H9 (cell line): ENCODE results near the gene STARD8. TPM values are rescaled to one million over a fixed set of nuclear protein-coding genes. Genes with fewer than 3 reads are reported as not detected.

Source experiments
- DNase-seq: peaks from one replicate; pipeline ENCODE4 v3.0.0-alpha.2; 2017
- H2AFZ ChIP-seq: one replicate; pipeline ENCODE4 v1.6.1; 2013; ENCODE audit warnings: mild to moderate bottlenecking, low read length, control low read depth, moderate library complexity
- H2AK5ac ChIP-seq: 2 replicates; pipeline ENCODE4 v1.6.1; 2013; ENCODE audit warnings: low read length, control low read depth, mixed read lengths; ENCODE audit not compliant: insufficient read length
- H2BK120ac ChIP-seq: one replicate; pipeline ENCODE4 v1.6.1; 2013; ENCODE audit warnings: low read depth, mild to moderate bottlenecking, low read length, control low read depth, inconsistent platforms; ENCODE audit not compliant: poor library complexity, severe bottlenecking
- H2BK12ac ChIP-seq: 2 replicates; pipeline ENCODE4 v1.6.1; 2013; ENCODE audit warnings: low read length, control low read depth, mixed read lengths, low read depth; ENCODE audit not compliant: insufficient read length
- H2BK15ac ChIP-seq: 2 replicates; pipeline ENCODE4 v1.6.1; 2013; ENCODE audit warnings: low read depth, low read length, control low read depth
- H2BK20ac ChIP-seq: one replicate; pipeline ENCODE4 v1.6.1; 2013; ENCODE audit warnings: low read depth, mild to moderate bottlenecking, low read length, control low read depth, inconsistent platforms; ENCODE audit not compliant: poor library complexity, severe bottlenecking
- H2BK5ac ChIP-seq: 2 replicates; pipeline ENCODE4 v1.6.1; 2013; ENCODE audit warnings: low read length, control low read depth, mixed read lengths; ENCODE audit not compliant: insufficient read length
- H3K14ac ChIP-seq: 2 replicates; pipeline ENCODE4 v1.6.1; 2013; ENCODE audit warnings: low read length, control low read depth; ENCODE audit not compliant: insufficient read depth
- H3K18ac ChIP-seq: 2 replicates; pipeline ENCODE4 v1.6.1; 2013; ENCODE audit warnings: low read depth, mild to moderate bottlenecking, mixed read lengths, low read length, control low read depth; ENCODE audit not compliant: insufficient read length
- H3K23ac ChIP-seq: 2 replicates; pipeline ENCODE4 v1.6.1; 2013; ENCODE audit warnings: low read length, control low read depth, mixed read lengths, low read depth; ENCODE audit not compliant: insufficient read length
- H3K23me2 ChIP-seq: 2 replicates; pipeline ENCODE4 v1.6.1; 2013; ENCODE audit warnings: low read depth, mild to moderate bottlenecking, mixed read lengths, low read length, control low read depth; ENCODE audit not compliant: insufficient read length, poor library complexity, severe bottlenecking
- H3K27ac ChIP-seq: 2 replicates; pipeline ENCODE4 v1.5.1; 2013; ENCODE audit warnings: low read length, control low read depth, mixed read lengths, low read depth; ENCODE audit not compliant: insufficient read length
- H3K27me3 ChIP-seq: 2 replicates; pipeline ENCODE4 v1.6.1; 2013; ENCODE audit warnings: low read length, control low read depth, inconsistent platforms; ENCODE audit not compliant: insufficient read depth
- H3K4ac ChIP-seq: 2 replicates; pipeline ENCODE4 v1.6.1; 2013; ENCODE audit warnings: low read depth, mild to moderate bottlenecking, control low read depth, inconsistent platforms, low read length, moderate library complexity
- H3K4me1 ChIP-seq: 2 replicates; pipeline ENCODE4 v1.6.1; 2013; ENCODE audit warnings: low read length, control low read depth, inconsistent platforms; ENCODE audit not compliant: insufficient read depth
- H3K4me2 ChIP-seq: 2 replicates; pipeline ENCODE4 v1.6.1; 2013; ENCODE audit warnings: low read length, control low read depth, mixed read lengths; ENCODE audit not compliant: insufficient read length, insufficient read depth
- H3K56ac ChIP-seq: 2 replicates; pipeline ENCODE4 v1.6.1; 2013; ENCODE audit warnings: low read depth, mild to moderate bottlenecking, mixed read lengths, low read length, control low read depth; ENCODE audit not compliant: insufficient read length
- H3K79me1 ChIP-seq: 2 replicates; pipeline ENCODE4 v1.6.1; 2013; ENCODE audit warnings: low read depth, mild to moderate bottlenecking, moderate library complexity, low read length, control low read depth, inconsistent platforms; ENCODE audit not compliant: insufficient read depth, poor library complexity, severe bottlenecking
- H3K79me2 ChIP-seq: 2 replicates; pipeline ENCODE4 v1.6.1; 2013; ENCODE audit warnings: low read length, control low read depth, inconsistent platforms; ENCODE audit not compliant: insufficient read depth
- H3K9ac ChIP-seq: 2 replicates; pipeline ENCODE4 v1.6.1; 2013; ENCODE audit warnings: low read length, control low read depth, mixed read lengths; ENCODE audit not compliant: insufficient read length; ENCODE audit errors: extremely low read depth
- H3K9me3 ChIP-seq: one replicate; pipeline ENCODE4 v1.6.1; 2013; ENCODE audit warnings: low read depth, low read length, inconsistent platforms; ENCODE audit not compliant: control insufficient read depth
- H3T11ph ChIP-seq: one replicate; pipeline ENCODE4 v1.6.1; 2013; ENCODE audit warnings: mild to moderate bottlenecking, low read length, control low read depth, inconsistent platforms
- H4K20me1 ChIP-seq: one replicate; pipeline ENCODE4 v1.6.1; 2013; ENCODE audit not compliant: control insufficient read depth, insufficient read length, insufficient read depth
- H4K5ac ChIP-seq: 2 replicates; pipeline ENCODE4 v1.6.1; 2013; ENCODE audit warnings: low read depth, mild to moderate bottlenecking, mixed read lengths, low read length, control low read depth; ENCODE audit not compliant: insufficient read length
- H4K8ac ChIP-seq: replicated peaks from 2 replicates; pipeline ENCODE4 v1.6.1; 2013; ENCODE audit warnings: low read length, control low read depth, mixed read lengths, low read depth; ENCODE audit not compliant: insufficient read length
- H4K91ac ChIP-seq: 2 replicates; pipeline ENCODE4 v1.6.1; 2013; ENCODE audit warnings: low read depth, mild to moderate bottlenecking, moderate library complexity, mixed read lengths, low read length, control low read depth; ENCODE audit not compliant: insufficient read length
- H3K27ac Mint-ChIP-seq, 3 experiments: 2 replicates in 2 of 3; 3 replicates in 1 of 3; pipeline ENCODE4 v1.8.0; 2020 to 2021; ENCODE audit warnings: mixed read lengths in 3 of 3, mild to moderate bottlenecking in 1 of 3, moderate library complexity in 1 of 3
- H3K27me3 Mint-ChIP-seq: 2 replicates; pipeline ENCODE4 v1.8.0; 2021; ENCODE audit warnings: low read depth, mild to moderate bottlenecking, moderate library complexity, mixed read lengths
- H3K36me3 Mint-ChIP-seq, 3 experiments: 2 replicates in 2 of 3; 3 replicates in 1 of 3; pipeline ENCODE4 v1.8.0; 2020 to 2021; ENCODE audit warnings: low read depth in 3 of 3, mixed read lengths in 3 of 3; ENCODE audit not compliant: insufficient read depth in 1 of 3
- H3K4me1 Mint-ChIP-seq, 2 experiments: 2 replicates each; pipeline ENCODE4 v1.8.0; 2020; ENCODE audit warnings: mixed read lengths in 2 of 2
- H3K4me3 Mint-ChIP-seq, 2 experiments: 2 replicates in 1 of 2; 3 replicates in 1 of 2; pipeline ENCODE4 v1.8.0; 2020 to 2021; ENCODE audit warnings: mild to moderate bottlenecking in 2 of 2, mixed read lengths in 2 of 2, moderate library complexity in 1 of 2
- H3K9me3 Mint-ChIP-seq, 2 experiments: 2 replicates in 1 of 2; 3 replicates in 1 of 2; pipeline ENCODE4 v1.8.0; 2020; ENCODE audit warnings: mild to moderate bottlenecking in 2 of 2, mixed read lengths in 2 of 2, moderate library complexity in 1 of 2
- CTCF ChIP-seq: fragments of 200-600 bp; sonication (generic); conservative IDR thresholded peaks from 3 replicates; pipeline ENCODE4 v1.8.0; 2021; ENCODE audit warnings: antibody characterized with exemption, mild to moderate bottlenecking
- WGBS: extraction: QIAGEN DNeasy Blood & Tissue Kit; methylation state at CpG from one replicate; pipeline ENCODE4 v1.1.7; 2013; ENCODE audit warnings: missing lambda C conversion rate, low lambda C conversion rate, mixed read lengths; ENCODE audit not compliant: insufficient read length; ENCODE audit errors: extremely low coverage; 5-methylcytosine and 5-hydroxymethylcytosine counted together
- total RNA-seq: library from RNA; stranded (reverse); gene quantifications from 2 replicates; pipeline ENCODE4 v1.2.1, GENCODE V29; 2021

STARD8 gene
- total RNA-seq, 1 experiment from 2014 or later = 0.52 TPM

GRCh38 chrX:68631336-68631735 lies 16.1 kb upstream of the STARD8 start:
- no peak overlapping the region for H3K4ac ChIP-seq
- peaks cover 52 to 63% of the 10 kb centered on the region in 2 experiments for H3K9me3 Mint-ChIP-seq
- no peak overlapping the region for H3K27ac Mint-ChIP-seq
- no peaks in the 10 kb centered on the region for H3K79me2 ChIP-seq
- no peak for DNase-seq
- no peak overlapping the region for H4K91ac ChIP-seq
- H3K9me3 ChIP-seq = peaks cover 37% of the 10 kb centered on the region
- no peak overlapping the region for H3K4me3 Mint-ChIP-seq
- peaks cover 2% of the 10 kb centered on the region; the same call in 1 of the 2 replicates for H3K27me3 Mint-ChIP-seq
- WGBS = no CpG with 5 or more reads among the region's 4 CpGs
- H3K23me2 ChIP-seq = no peaks in the 10 kb centered on the region
- no peak overlapping the region for H3K23ac ChIP-seq
- no peak overlapping the region for H3K27ac ChIP-seq
- no peaks in the 10 kb centered on the region for H4K20me1 ChIP-seq
- no peak overlapping the region for H2BK5ac ChIP-seq
- H3K9ac ChIP-seq = no peak overlapping the region
- no peak overlapping the region for H3K14ac ChIP-seq
- no peak overlapping the region for H4K8ac ChIP-seq
- no peak overlapping the region for H2BK120ac ChIP-seq
- H3K36me3 Mint-ChIP-seq = peaks cover 0 to 4% (median 1%) of the 10 kb centered on the region in 3 experiments; a peak in 2 of 7 replicates
- H4K5ac ChIP-seq = no peak overlapping the region
- no peak overlapping the region for H2BK15ac ChIP-seq
- no peaks in the 10 kb centered on the region for H3K4me1 Mint-ChIP-seq
- H3K4me1 ChIP-seq = no peaks in the 10 kb centered on the region
- H2BK12ac ChIP-seq = no peak overlapping the region
- H2BK20ac ChIP-seq = no peak overlapping the region
- H2AFZ ChIP-seq = no peak overlapping the region
- H2AK5ac ChIP-seq = no peak overlapping the region
- no peak overlapping the region for H3K4me2 ChIP-seq
- H3K18ac ChIP-seq = no peak overlapping the region
- TF ChIP-seq CTCF = no peak
- no peaks in the 10 kb centered on the region for H3K27me3 ChIP-seq
- no peak overlapping the region for H3T11ph ChIP-seq
- H3K56ac ChIP-seq = no peak overlapping the region
- H3K79me1 ChIP-seq = no peaks in the 10 kb centered on the region
